Naive thymus-derived CD4-positive, alpha-beta T cell (primary cell): ENCODE data around the gene SBK2. TPM values are rescaled to one million over a fixed set of nuclear protein-coding genes. Genes with fewer than 3 reads are reported as not detected.
"Not testable (repeated sequence)": the region's sequence is repeated elsewhere in the genome, so short reads cannot be mapped to it uniquely, and the experiment has no call there.

Experiments used
- ATAC-seq: fragments of 150-1000 bp; cut with Tn5 transposase; 2 replicates; pipeline ENCODE4 v1.10.0; 2021; ENCODE audit warnings: mild to moderate bottlenecking, moderate library complexity
- CTCF ChIA-PET: fragments of 350-600 bp; sonication (Branson Sonifier 250); formaldehyde crosslinking; loops from one replicate; lab custom pipeline; 2021; ENCODE audit warnings: antibody characterized with exemption; lab: Charles Lee
- POLR2A ChIA-PET: fragments of 350-600 bp; sonication (Branson Sonifier 250); formaldehyde crosslinking; loops from one replicate; lab custom pipeline; 2021; ENCODE audit warnings: antibody characterized with exemption, inconsistent platforms; lab: Charles Lee
- DNase-seq, 9 donors: peaks; one replicate each; pipeline versions ENCODE4 v3.0.0 to v3.0.0-alpha.2; 2020 to 2022; ENCODE audit warnings: mixed read lengths in 1 of 9
- H3K27ac ChIP-seq: one replicate; pipeline ENCODE4 v1.7.0; 2013; ENCODE audit warnings: mild to moderate bottlenecking, low read depth, low read length, moderate library complexity
- H3K27me3 ChIP-seq, 2 donors: one replicate each; pipeline ENCODE4 v1.7.0; 2013; ENCODE audit warnings: low read length in 2 of 2, mild to moderate bottlenecking in 2 of 2, moderate library complexity in 2 of 2; ENCODE audit not compliant: control insufficient read depth in 2 of 2, insufficient read depth in 2 of 2
- H3K36me3 ChIP-seq, 3 experiments: 1 replicate in 2 of 3; 2 replicates in 1 of 3; pipeline ENCODE4 v1.7.0; 2013; ENCODE audit warnings: low read length in 3 of 3, mild to moderate bottlenecking in 3 of 3, moderate library complexity in 1 of 3; ENCODE audit not compliant: insufficient read depth in 3 of 3, control insufficient read depth in 2 of 3
- H3K4me1 ChIP-seq, 2 donors: one replicate each; pipeline ENCODE4 v1.7.0; 2013; ENCODE audit warnings: low read length in 2 of 2, mild to moderate bottlenecking in 2 of 2, moderate library complexity in 1 of 2; ENCODE audit not compliant: control insufficient read depth in 2 of 2, insufficient read depth in 2 of 2
- H3K4me3 ChIP-seq: 2 replicates; pipeline ENCODE4 v1.7.0; 2013; ENCODE audit warnings: mild to moderate bottlenecking, low read length
- H3K9me3 ChIP-seq, 3 experiments: 1 replicate in 2 of 3; 2 replicates in 1 of 3; pipeline ENCODE4 v1.7.0; 2013; ENCODE audit warnings: low read length in 3 of 3; ENCODE audit not compliant: control insufficient read depth in 2 of 3
- H3K27ac Mint-ChIP-seq, 9 donors: one replicate each; pipeline ENCODE4 v1.8.0; 2020 to 2022; ENCODE audit warnings: mixed read lengths in 9 of 9, mild to moderate bottlenecking in 8 of 9, moderate library complexity in 5 of 9, inconsistent platforms in 2 of 9
- H3K27me3 Mint-ChIP-seq, 5 donors: one replicate each; pipeline ENCODE4 v1.8.0; 2021 to 2022; ENCODE audit warnings: mixed read lengths in 5 of 5, mild to moderate bottlenecking in 1 of 5
- H3K36me3 Mint-ChIP-seq, 5 donors: one replicate each; pipeline ENCODE4 v1.8.0; 2020 to 2022; ENCODE audit warnings: mixed read lengths in 5 of 5, mild to moderate bottlenecking in 3 of 5, inconsistent platforms in 1 of 5
- H3K4me1 Mint-ChIP-seq, 7 donors: one replicate each; pipeline ENCODE4 v1.8.0; 2020 to 2022; ENCODE audit warnings: mixed read lengths in 7 of 7, mild to moderate bottlenecking in 3 of 7, inconsistent platforms in 1 of 7
- H3K4me3 Mint-ChIP-seq, 10 donors: one replicate each; pipeline ENCODE4 v1.8.0; 2020 to 2022; ENCODE audit warnings: mild to moderate bottlenecking in 10 of 10, mixed read lengths in 10 of 10, moderate library complexity in 6 of 10, inconsistent platforms in 2 of 10
- H3K9me3 Mint-ChIP-seq, 11 donors: one replicate each; pipeline ENCODE4 v1.8.0; 2020 to 2022; ENCODE audit warnings: mixed read lengths in 11 of 11, mild to moderate bottlenecking in 4 of 11, inconsistent platforms in 1 of 11, moderate library complexity in 1 of 11
- intact Hi-C, 2 donors: fragments of 100-400 bp; cut with micrococcal nuclease; formaldehyde crosslinking; loops; one replicate each; pipeline ENCODE4 v1.15.1; 2023
- polyA plus RNA-seq, 2 donors: library from polyadenylated mRNA; unstranded; fragments of 300-500 nt; fragmentation: Illumina TruSeq; gene quantifications; one replicate each; pipeline ENCODE4 v1.2.3, GENCODE V29; 2021
- total RNA-seq, 6 experiments: library from RNA in 5 of 6; stranded (reverse) in 5 of 6; gene quantifications; 1 replicate in 5 of 6; 2 replicates in 1 of 6; pipeline ENCODE4 v1.2.3 and lab custom pipeline; 2021 to 2026

Gene SBK2
- total and polyA plus RNA-seq, 7 experiments from 2014 or later: not detected

DNA sequence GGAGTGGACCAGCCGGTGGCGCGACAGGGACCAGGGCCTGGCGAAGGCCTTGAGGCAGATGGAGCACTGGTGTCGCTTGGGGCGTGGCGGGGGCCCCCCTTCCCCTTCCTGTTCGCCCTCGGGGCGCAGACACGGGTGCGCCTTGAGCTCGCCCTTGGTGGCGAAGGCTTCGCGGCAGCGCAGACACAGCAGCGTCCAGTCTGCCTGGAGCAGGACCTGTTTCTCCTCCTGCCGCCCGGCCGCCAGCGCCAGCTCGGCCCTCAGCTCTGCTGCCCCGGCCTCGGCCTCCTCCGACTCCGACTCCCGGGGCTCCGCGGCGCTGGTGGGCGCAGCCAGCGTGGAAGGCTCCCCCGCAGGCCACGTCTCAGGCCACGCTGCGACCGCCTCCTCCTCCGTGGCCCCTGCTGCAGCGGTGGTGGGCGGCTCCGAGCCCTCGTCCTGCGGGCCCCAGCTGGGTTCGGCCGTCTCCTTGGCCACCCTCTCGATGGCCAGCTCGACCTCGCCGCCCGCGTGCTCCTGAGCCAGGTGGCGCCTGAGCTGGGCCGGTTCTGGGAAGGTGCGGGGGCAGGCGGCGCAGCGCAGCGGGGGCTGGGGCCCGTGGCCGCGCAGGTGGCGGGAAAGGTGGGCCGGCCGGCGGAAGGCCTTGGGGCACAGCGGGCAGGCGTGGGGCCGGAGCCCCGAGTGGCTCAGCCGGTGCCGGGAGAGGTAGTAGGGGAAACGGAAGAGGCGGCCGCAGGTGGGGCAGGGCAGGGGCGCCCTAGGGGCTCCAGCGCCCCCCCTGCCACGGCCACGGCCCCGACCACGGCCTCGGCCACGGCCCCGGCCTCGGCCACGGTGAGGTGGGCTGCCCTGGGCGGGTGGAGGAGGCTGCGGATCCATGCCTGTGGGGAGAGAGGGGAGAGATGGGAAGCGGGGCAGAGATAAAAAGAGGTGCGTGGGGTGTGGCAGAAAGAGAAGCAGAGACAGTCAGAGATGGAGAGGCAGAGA, 42.1 kb upstream of the SBK2 start:
- Histone ChIP-seq H3K4me1 (peaks cover 8 to 16% of the 10 kb centered on the region in 2 donors), H3K36me3 (peaks cover 0 to 11% (median 0%) of the 10 kb centered on the region in 3 experiments), H3K27ac (peak overlapping the region; percentile 87), H3K4me3 (no peak overlapping the region), H3K27me3 (no peaks in the 10 kb centered on the region), H3K9me3 (peaks cover 0 to 3% (median 0%) of the 10 kb centered on the region in 3 experiments)
- Mint-ChIP-seq H3K9me3 (peaks cover 0 to 8% (median 3%) of the 10 kb centered on the region in 11 donors), H3K36me3 (peaks cover 0 to 15% (median 9%) of the 10 kb centered on the region in 5 donors), H3K4me3 (peak overlapping the region; percentile 85 to 92 (median 88)), H3K27me3 (no peaks in the 10 kb centered on the region), H3K4me1 (peaks cover 16 to 25% (median 20%) of the 10 kb centered on the region in 7 donors), H3K27ac (peak overlapping the region; percentile 74 to 96 (median 88))
- ATAC-seq (no peak), DNase-seq (no peak)
- ChIA-PET POLR2A (no interaction called here), CTCF (no interaction called here)
- intact Hi-C loops: no loop called here

DNA sequence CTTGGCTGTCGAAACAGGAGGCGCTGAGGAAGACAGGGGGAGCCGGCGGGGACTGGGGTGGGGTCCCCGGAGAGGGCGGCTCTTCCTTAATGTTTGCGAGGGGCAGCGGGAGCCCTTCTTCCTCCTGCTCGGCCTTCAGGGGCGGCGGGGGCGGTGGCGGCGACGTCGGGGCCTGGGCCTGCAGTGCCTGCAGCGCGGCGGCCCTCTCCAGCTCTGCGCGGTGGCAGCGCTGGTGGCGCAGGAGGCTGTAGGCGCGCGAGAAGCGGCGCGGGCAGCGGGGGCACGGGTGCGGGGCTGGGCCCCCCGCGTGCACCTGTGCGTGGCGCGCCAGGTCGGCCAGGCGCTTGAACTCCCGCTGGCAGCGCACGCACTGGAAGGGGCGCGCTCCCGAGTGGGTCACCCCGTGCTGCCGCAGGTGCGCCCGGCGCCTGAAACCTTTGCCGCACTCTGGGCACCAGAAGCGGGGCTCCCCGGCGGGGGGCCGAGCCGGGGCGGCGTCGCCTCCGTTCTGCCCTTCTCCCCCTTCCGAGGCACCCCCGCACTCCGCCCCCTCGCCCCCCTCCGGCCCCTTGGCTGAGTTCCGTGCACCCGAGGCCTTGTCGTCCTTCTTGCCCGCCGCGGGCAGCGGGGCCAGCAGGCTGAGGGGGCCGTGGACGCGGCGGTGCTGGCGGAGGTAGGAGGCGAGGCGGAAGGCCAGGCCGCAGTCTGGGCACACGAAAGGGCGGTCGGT, 41.3 kb upstream of the SBK2 start:
- Histone ChIP-seq H3K4me3 (no peak overlapping the region), H3K27me3 (no peaks in the 10 kb centered on the region), H3K27ac (no peak overlapping the region), H3K9me3 (peaks cover 0 to 3% (median 0%) of the 10 kb centered on the region in 3 experiments), H3K4me1 (peaks cover 8 to 16% of the 10 kb centered on the region in 2 donors), H3K36me3 (peaks cover 0 to 11% (median 0%) of the 10 kb centered on the region in 3 experiments)
- intact Hi-C loops: no loop called here
- DNase-seq (no peak), ATAC-seq (no peak)
- H3K27ac Mint-ChIP-seq: no peak overlapping the region
- POLR2A ChIA-PET: no interaction called here
- CTCF ChIA-PET: no interaction called here
- peaks cover 0 to 8% (median 3%) of the 10 kb centered on the region in 11 donors for H3K9me3 Mint-ChIP-seq
- peaks cover 16 to 25% (median 20%) of the 10 kb centered on the region in 7 donors for H3K4me1 Mint-ChIP-seq
- H3K36me3 Mint-ChIP-seq: peaks cover 0 to 15% (median 9%) of the 10 kb centered on the region in 5 donors
- H3K4me3 Mint-ChIP-seq: peak overlapping the region in 1 of 10 donors; percentile 51
- H3K27me3 Mint-ChIP-seq: no peaks in the 10 kb centered on the region

DNA sequence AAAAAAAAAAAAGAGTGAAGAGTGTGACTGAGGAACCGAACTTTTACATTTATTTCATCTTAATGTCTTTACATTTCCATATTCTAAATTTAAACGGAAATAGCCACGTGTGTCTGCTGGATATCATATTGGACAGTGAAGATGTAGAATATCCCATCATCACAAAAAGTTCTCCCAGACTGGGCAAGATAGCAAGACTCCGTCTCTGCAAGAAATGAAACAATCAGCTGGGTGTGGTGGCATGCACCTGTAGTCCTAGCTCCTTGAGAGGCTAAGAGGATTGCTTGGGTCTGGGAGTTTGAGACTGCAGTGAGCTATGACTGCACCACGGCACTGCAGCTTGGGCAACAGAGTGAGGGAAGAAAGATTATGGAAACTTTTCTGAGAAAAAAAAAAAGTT, 39.8 kb upstream of the SBK2 start:
- Mint-ChIP-seq H3K4me1 (peaks cover 12 to 20% (median 17%) of the 10 kb centered on the region in 7 donors), H3K27ac (peak overlapping the region in 2 of 9 donors; percentile 26 to 80), H3K36me3 (peaks cover 0 to 15% (median 9%) of the 10 kb centered on the region in 5 donors), H3K27me3 (no peaks in the 10 kb centered on the region), H3K9me3 (peaks cover 0 to 8% (median 3%) of the 10 kb centered on the region in 11 donors), H3K4me3 (peak overlapping the region in 8 of 10 donors; percentile 2 to 70 (median 38))
- intact Hi-C loops: no loop called here
- no peak overlapping the region for H3K27ac ChIP-seq
- H3K27me3 ChIP-seq: no peaks in the 10 kb centered on the region
- H3K9me3 ChIP-seq: peaks cover 0 to 3% (median 0%) of the 10 kb centered on the region in 3 experiments
- no peak overlapping the region for H3K4me3 ChIP-seq
- POLR2A ChIA-PET: no interaction called here
- DNase-seq (no peak), ATAC-seq (no peak)
- H3K4me1 ChIP-seq: peaks cover 5 to 14% of the 10 kb centered on the region in 2 donors
- CTCF ChIA-PET: interaction anchor here (0.6 kb wide), 1 partner anchor 158 kb away, joined by 3 read pairs; no protein-coding TSS in a partner anchor
- peaks cover 0 to 11% (median 0%) of the 10 kb centered on the region in 3 experiments for H3K36me3 ChIP-seq

DNA sequence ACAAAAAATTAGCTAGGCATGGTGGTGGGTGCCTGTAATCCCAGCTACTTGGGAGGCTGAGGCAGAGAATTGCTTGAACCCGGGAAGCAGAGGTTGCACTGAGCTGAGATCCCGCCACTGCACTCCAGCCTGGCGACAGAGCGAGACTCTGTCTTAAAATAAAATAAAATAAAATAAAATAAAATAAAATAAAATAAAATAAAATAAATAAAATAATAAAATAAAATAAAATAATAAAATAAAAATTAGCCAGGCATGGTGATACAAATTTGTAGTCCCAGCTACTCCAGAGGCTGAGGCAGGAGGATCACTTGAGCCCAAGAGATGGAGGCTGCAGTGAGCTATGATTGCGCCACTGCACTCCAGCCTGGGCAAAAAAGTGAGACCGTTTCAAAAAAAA, 37.0 kb upstream of the SBK2 start:
- H3K4me1 ChIP-seq, H3K9me3 Mint-ChIP-seq, H3K27ac ChIP-seq, H3K27me3 ChIP-seq, DNase-seq, H3K4me3 Mint-ChIP-seq, ATAC-seq, H3K27ac Mint-ChIP-seq, POLR2A ChIA-PET, H3K4me3 ChIP-seq, H3K27me3 Mint-ChIP-seq, H3K4me1 Mint-ChIP-seq, H3K9me3 ChIP-seq, intact Hi-C loops: not testable (repeated sequence)
- peaks cover 0 to 11% (median 0%) of the 10 kb centered on the region in 3 experiments for H3K36me3 ChIP-seq
- CTCF ChIA-PET: interaction anchor here (1.0 to 2.0 kb wide), 2 partner anchors 32 to 45 kb away, joined by 3 to 7 read pairs; partner anchors contain the start of gene ZNF865
- peaks cover 0 to 10% (median 8%) of the 10 kb centered on the region in 5 donors for H3K36me3 Mint-ChIP-seq

DNA sequence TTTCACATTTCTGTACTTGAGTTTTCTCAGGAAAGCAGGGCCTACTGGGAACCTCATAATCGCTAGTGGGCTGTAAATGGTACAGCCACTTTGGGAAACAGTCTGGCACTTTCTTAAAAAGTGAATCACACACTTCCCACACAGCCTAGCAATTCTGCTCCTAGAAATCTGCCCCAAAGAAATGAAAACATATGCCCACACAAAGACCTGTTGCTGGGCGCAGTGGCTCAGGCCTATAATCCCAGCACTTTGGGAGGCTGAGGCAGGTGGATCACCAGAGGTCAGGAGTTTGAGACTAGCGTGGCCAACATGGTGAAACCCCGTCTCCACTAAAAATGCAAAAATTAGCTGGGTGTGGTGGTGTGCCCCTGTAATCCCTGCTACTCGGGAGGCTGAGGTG, 32.5 kb upstream of the SBK2 start:
- H3K36me3 ChIP-seq, H3K36me3 Mint-ChIP-seq, intact Hi-C loops, H3K4me3 Mint-ChIP-seq, DNase-seq, H3K9me3 ChIP-seq, H3K27me3 ChIP-seq, CTCF ChIA-PET, POLR2A ChIA-PET, H3K4me1 Mint-ChIP-seq, H3K4me1 ChIP-seq, ATAC-seq, H3K9me3 Mint-ChIP-seq, H3K4me3 ChIP-seq, H3K27ac ChIP-seq, H3K27ac Mint-ChIP-seq: not testable (repeated sequence)
- H3K27me3 Mint-ChIP-seq: peaks cover 0 to 16% (median 6%) of the 10 kb centered on the region in 5 donors

DNA sequence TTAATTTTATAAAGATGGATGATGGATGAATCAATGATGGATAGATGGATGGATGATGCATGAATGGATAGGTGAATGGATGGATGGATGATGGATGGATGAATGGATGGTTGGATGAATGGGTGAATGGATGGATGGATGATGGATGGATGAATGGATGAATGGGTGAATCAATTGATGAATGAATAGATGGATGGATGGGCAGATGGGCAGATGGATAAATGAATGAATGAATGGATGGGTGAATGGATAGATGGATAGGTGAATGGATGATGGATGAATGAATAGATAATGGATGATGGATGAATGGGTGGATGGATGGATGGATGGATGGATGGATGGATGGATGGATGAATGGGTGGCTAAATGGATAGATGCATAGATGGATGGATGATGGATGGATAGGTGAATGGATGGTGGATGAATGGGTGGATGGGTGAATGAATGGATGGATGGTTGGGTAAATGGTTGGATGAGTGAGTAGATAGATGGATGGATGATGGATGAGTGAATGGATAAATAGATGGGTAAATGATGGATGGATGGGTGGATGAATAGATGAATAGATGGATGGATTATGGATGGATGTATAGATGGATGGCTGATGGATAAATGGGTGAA, 30.9 kb upstream of the SBK2 start:
- H3K4me3 ChIP-seq: no peak overlapping the region
- DNase-seq: no peak
- peaks cover 0 to 20% (median 6%) of the 10 kb centered on the region in 5 donors for H3K27me3 Mint-ChIP-seq
- no peak overlapping the region for H3K27ac Mint-ChIP-seq
- H3K9me3 Mint-ChIP-seq: peaks cover 0 to 2% (median 0%) of the 10 kb centered on the region in 11 donors
- intact Hi-C loops: no loop called here
- no peak overlapping the region for H3K27ac ChIP-seq
- no peaks in the 10 kb centered on the region for H3K4me1 Mint-ChIP-seq
- no peaks in the 10 kb centered on the region for H3K9me3 ChIP-seq
- POLR2A ChIA-PET: no interaction called here
- H3K4me1 ChIP-seq: no peaks in the 10 kb centered on the region
- ATAC-seq: no peak
- H3K36me3 Mint-ChIP-seq: peaks cover 0 to 4% (median 0%) of the 10 kb centered on the region in 5 donors
- no peaks in the 10 kb centered on the region for H3K36me3 ChIP-seq
- CTCF ChIA-PET: no interaction called here
- H3K27me3 ChIP-seq: no peaks in the 10 kb centered on the region
- H3K4me3 Mint-ChIP-seq: no peak overlapping the region
